ENCODE data around the gene EEF1AKMT3. TPM values are rescaled to one million over a fixed set of nuclear protein-coding genes. Genes with fewer than 3 reads are reported as not detected.
A peak's percentile ranks its signal among the peaks of the same experiment; 100 is the strongest.

EEF1AKMT3 gene
- 1.6 TPM for total RNA-seq
- long read RNA-seq, partial matches to known transcripts, result 0 of 1 reads
- long read RNA-seq, other reads (novel, unspliced or antisense), result 0 of 1 reads

- DNase-seq (ENCODE audit: low spot score), result peak; percentile 78
- intact Hi-C loops (cut with DNase I), result loop anchor here (1.0 kb wide), 1 partner anchor 10 kb away; the partner anchor contains the start of gene TSFM
These were observed at the start of gene EEF1AKMT3 for GRCh38 chr12:57772429-57773322. TSS of gene EEF1AKMT3 (plus strand) at chr12:57772614. CDS start at chr12:57772725, 111 bp downstream.

- no peak for DNase-seq (ENCODE audit: low spot score)
- intact Hi-C loops (cut with DNase I), result no loop called here
These were observed 49.4 kb upstream of the EEF1AKMT3 start for GRCh38 chr12:57722716-57723629.

- no peak for DNase-seq (ENCODE audit: low spot score)
- intact Hi-C loops (cut with DNase I), result no loop called here
These were observed 48.8 kb upstream of the EEF1AKMT3 start for GRCh38 chr12:57723630-57723962.

- intact Hi-C loops (cut with DNase I), result no loop called here
- DNase-seq (ENCODE audit: low spot score), result no peak
These were observed 48.1 kb upstream of the EEF1AKMT3 start for GRCh38 chr12:57724003-57724935.

GRCh38 chr12:57724936-57725740 is 47.3 kb upstream of the EEF1AKMT3 start:
- no peak for DNase-seq (ENCODE audit: low spot score)
- intact Hi-C loops (cut with DNase I), result no loop called here

- intact Hi-C loops (cut with DNase I), result no loop called here
- no peak for DNase-seq (ENCODE audit: low spot score)
These were observed 46.6 kb upstream of the EEF1AKMT3 start for GRCh38 chr12:57725851-57726150.

- DNase-seq (ENCODE audit: low spot score), result no peak
- intact Hi-C loops (cut with DNase I), result no loop called here
These were observed 46.1 kb upstream of the EEF1AKMT3 start for GRCh38 chr12:57726151-57726883.

GRCh38 chr12:57726884-57727757 is 45.3 kb upstream of the EEF1AKMT3 start:
- DNase-seq (ENCODE audit: low spot score), result no peak
- intact Hi-C loops (cut with DNase I), result no loop called here

- intact Hi-C loops (cut with DNase I), result no loop called here
- no peak for DNase-seq (ENCODE audit: low spot score)
These were observed 44.5 kb upstream of the EEF1AKMT3 start for GRCh38 chr12:57727758-57728395.

GRCh38 chr12:57729321-57729844 is 43.0 kb upstream of the EEF1AKMT3 start:
- DNase-seq (ENCODE audit: low spot score), result no peak

GRCh38 chr12:57730336-57731067 is 41.9 kb upstream of the EEF1AKMT3 start:
- intact Hi-C loops (cut with DNase I), result no loop called here
- no peak for DNase-seq (ENCODE audit: low spot score)

More at GRCh38 chr12:57729321-57729844, 43.0 kb upstream of the EEF1AKMT3 start:
- intact Hi-C loops (cut with DNase I), result no loop called here

GRCh38 chr12:57731411-57732080 is 40.9 kb upstream of the EEF1AKMT3 start:
- intact Hi-C loops (cut with DNase I), result no loop called here
- DNase-seq (ENCODE audit: low spot score), result no peak

GRCh38 chr12:57732270-57732669 is 40.1 kb upstream of the EEF1AKMT3 start:
- intact Hi-C loops (cut with DNase I), result no loop called here

GRCh38 chr12:57732726-57733593 is 39.5 kb upstream of the EEF1AKMT3 start:
- intact Hi-C loops (cut with DNase I), result no loop called here
- no peak for DNase-seq (ENCODE audit: low spot score)

More at GRCh38 chr12:57732270-57732669, 40.1 kb upstream of the EEF1AKMT3 start:
- no peak for DNase-seq (ENCODE audit: low spot score)
